ENCODE results near the gene PGLYRP3.
"Not testable (repeated sequence)": the region's sequence is repeated elsewhere in the genome, so short reads cannot be mapped to it uniquely, and the experiment has no call there.

PGLYRP3 gene

GRCh38 chr1:153348511-153349362, 36.0 kb upstream of the PGLYRP3 start, which contains the start of gene PGLYRP4:
Gene PGLYRP4 (minus strand): TSS chr1:153348841. CDS start chr1:153347932, 909 bp downstream.
- DNase-seq (ENCODE audit: low read depth in 2 of 2): no peak

DNA sequence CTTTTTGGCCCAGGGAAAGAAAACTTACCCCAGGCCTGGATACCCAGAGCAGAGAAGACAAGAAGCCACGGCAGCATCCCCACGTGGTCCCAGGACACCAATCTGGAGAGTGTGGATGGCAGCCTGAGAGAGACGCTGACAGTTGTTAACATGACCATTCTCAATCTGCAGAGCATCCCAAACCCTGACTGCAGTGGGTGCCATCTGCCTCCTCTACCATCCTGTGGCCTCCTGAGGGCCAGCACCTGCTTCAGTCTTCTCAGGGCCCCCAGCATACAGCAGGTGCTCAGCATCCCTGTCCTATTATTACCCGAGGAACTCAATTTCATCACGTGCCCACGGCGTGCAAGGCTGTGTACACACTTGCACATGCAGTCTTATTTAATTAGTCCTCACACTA, 35.1 kb upstream of the PGLYRP3 start:
- no peak for DNase-seq (ENCODE audit: low read depth in 2 of 2)

DNA sequence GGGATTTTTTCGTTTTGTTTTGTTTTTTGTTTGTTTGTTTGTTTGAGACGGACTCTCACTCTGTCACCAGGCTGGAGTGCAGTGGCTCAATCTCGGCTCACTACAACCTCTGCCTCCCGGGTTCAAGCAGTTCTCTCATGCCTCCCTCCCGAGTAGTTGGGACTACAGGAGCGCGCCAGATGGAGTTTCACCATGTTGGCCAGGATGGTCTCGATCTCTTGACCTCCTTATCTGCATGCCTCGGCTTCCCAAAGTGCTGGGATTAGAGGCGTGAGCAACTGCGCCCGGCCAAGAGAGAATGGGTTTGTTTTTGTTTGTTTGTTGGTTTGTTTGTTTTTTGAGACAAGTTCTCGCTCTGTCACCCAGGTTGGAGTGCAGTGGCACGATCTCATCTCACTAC, 34.3 kb upstream of the PGLYRP3 start:
- not testable (repeated sequence) for DNase-seq (ENCODE audit: low read depth in 2 of 2)

- DNase-seq (ENCODE audit: low read depth in 2 of 2): no peak
These were observed 33.4 kb upstream of the PGLYRP3 start for GRCh38 chr1:153346077-153346723.

- no peak for DNase-seq (ENCODE audit: low read depth in 2 of 2)
These were observed 32.7 kb upstream of the PGLYRP3 start for GRCh38 chr1:153345187-153346076.

DNA sequence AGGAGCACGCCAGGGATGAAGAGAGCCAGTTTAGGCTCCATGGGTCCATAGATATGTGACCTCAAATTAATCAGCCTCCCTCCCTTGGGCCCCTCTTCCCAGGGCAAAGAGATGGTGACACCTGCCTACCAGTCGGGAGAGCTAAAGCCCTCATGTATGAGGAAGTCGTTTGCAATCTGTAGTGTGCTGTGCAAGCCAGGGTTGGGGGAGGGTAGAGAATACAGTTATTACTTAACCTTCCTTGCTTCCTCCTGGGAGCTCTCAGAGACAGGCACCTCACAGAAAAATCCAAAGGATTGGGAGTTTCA, 31.9 kb upstream of the PGLYRP3 start:
- no peak for DNase-seq (ENCODE audit: low read depth in 2 of 2)

- no peak for DNase-seq (ENCODE audit: low read depth in 2 of 2)
These were observed 31.3 kb upstream of the PGLYRP3 start for GRCh38 chr1:153343811-153344717.

GRCh38 chr1:153343040-153343681, 30.4 kb upstream of the PGLYRP3 start:
- DNase-seq (ENCODE audit: low read depth in 2 of 2): no peak

DNA sequence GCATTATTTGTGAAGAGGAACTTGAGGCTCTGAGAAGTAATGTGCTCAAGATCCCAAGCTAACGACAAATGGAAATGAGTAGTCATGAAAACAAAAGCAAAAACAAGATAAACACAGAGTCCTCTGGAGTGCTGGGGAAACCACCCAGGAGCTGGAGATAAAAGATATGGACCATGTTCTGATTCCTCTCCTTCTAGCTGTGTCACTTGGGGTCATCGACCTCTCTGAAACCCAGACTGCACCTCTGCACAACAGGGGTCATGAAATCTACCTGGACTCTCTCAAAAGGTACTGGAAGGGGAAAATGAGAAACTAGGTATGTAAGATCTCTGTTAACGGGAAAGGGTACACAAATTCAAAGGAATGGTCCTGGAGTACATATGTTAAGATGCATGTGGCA, 29.4 kb upstream of the PGLYRP3 start:
- no peak for DNase-seq (ENCODE audit: low read depth in 2 of 2)

DNA sequence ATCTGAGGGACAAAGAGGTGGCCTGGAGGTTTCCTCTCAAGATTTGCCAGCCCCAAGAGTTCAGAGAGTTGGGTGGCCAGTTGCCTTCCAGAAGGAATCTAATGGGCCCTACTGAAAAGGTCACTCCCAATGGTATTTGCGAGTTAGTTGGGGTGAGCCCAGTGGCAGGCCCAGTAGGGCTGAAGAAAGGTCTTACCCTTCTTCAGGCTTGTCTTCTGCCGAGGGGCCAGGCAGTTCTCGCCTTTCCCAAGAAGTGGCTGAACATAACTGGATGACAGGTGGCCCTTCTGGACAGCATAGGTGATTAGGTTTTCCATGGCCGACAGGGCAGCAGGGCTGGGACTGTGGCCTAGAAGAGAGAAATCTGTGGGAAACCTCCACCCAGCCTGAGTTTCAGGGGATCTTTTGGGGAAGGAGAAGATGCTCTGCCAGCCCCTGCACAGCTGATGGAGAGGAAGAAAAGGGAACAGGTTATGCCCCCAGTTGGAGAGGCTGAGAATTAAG, 28.7 kb upstream of the PGLYRP3 start:
- no peak for DNase-seq (ENCODE audit: low read depth in 2 of 2)

DNA sequence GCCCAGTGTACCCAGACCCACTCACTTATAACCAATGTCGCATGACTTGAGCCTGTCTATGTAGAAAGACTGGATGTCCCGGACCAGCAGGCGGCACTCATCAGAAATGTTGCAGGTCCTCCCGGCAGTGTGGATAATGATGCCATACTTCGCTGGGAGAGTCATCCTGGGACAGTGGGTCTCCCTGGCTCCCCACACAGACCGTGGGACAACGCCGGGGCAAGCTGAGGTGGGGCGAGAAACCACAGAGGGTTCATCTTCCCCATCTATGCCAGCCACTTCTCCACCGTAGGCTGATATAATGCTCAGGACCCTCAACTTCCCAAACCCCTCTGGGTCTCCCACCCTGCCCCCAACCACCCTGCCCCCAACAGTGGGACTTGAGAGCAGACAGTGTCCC, 27.6 kb upstream of the PGLYRP3 start:
- no peak for DNase-seq (ENCODE audit: low read depth in 2 of 2)

DNA sequence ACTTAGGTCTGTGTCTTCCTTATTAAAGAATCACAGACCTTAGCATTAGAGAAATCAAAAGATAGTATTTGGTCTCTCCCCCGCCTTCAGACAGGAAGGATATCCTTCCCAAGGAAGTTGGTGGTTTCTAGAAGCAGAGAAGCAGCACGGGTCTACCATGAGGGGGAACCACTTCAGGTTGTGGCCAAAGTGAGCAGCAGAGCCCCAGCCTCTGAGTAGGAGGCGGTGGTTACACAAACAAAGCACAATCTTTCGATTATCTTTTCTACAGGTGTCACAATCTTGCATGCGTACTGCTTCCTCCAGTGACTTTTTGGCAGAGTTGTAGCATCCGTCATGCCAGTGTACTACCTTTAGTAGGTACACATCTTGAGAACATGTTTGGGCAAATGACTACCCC, 27.1 kb upstream of the PGLYRP3 start:
- DNase-seq (ENCODE audit: low read depth in 2 of 2): no peak

DNA sequence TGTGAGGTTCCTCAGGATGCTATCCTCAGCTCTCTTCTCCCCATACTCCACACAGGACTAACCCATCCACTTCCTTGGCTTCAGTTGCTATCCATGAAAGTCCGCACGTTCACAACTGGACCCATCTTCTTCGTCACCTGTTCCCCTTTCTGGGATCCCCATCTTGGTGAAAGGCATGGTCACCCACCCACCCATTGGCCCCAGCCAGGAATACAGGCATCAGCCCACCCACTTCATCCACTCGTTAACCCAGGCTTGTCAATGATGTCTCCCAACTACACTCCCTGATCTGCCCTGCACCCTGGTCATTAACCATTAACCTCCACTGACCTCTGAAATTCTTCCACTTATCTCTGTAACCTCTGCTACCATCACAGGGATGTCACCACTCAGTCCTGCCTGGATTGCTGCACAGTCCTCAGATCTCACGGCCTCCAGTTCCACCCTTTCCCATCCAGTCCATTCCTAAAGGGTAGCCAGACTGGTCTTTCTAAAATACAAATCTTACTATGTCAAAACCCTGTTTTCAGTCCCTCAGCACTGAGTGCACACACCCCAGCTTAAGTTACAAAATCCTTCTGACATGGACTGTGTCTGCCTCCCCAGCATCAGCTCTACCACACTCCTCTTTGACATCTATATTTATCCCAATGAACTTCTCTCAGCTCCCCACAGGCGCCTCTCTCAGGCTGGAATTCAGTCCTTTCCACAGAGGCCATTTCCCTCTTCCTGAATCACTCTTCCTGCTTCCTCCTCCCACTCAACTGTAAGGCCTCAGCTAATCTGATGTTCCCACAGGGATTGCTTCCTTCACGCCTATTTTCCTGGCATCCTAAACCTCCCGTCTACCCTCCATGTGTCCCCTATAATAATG, 25.5 kb upstream of the PGLYRP3 start:
- no peak for DNase-seq (ENCODE audit: low read depth in 2 of 2)

DNA sequence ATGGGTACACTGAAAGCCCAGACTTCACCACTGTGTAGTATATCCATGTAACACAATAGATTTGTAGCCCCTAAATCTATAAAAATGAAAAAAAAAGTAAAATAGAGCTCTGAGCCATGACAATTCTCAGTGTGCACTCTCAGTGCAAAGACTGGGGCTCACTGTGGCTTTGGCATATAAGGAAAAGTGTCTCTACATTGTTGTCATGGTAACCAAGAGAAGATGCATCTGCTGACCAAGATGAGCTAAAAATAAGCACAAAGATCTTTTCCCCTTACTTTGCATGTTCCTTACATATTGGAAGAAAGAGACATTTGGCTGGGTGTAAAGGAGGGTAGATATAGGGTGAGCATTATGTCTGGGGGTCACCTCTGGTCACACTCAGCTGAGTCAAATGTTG, 23.9 kb upstream of the PGLYRP3 start:
- DNase-seq (ENCODE audit: low read depth in 2 of 2): no peak

DNA sequence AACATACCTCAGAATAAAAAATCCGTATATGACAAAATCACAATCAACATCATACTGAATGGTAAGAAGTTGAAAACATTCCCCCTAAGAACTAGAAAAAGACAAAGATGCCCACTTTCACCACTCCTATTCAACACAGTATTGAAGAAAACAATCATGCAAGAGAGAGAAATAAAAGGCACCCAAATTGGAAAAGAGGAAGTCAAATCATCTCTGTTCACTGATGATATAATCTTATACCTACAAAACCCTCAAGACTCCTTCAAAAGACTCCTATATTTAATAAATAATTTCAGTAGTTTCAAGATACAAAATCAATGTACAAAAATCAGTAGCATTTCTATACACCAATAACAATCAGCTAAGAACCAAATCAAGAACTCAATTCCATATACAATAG, 21.1 kb upstream of the PGLYRP3 start:
- no peak for DNase-seq (ENCODE audit: low read depth in 2 of 2)

DNA sequence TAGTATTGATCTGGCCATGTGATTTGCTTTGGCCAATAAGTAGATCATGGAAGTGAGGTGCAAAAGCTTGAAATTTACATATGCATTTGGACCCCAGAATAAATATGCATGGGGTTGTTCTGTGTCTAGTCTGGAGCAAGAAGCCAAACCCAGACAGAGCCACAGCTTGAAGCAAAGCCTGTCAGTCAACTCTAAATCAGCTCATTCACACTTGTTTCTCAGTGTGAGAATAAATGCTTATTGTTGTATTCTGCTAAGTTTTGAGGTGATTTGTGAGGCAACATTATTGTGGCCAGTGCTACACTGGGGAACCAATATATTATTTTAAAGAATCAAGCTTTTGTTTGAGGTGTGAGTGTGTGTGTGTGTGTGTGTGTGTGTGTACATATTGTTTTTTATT, 12.2 kb upstream of the PGLYRP3 start:
- no peak for DNase-seq (ENCODE audit: low read depth in 2 of 2)

- DNase-seq (ENCODE audit: low read depth in 2 of 2): no peak
These were observed 9.8 kb upstream of the PGLYRP3 start for GRCh38 chr1:153322568-153322967.

GRCh38 chr1:153318145-153318544, 5.4 kb upstream of the PGLYRP3 start:
- DNase-seq (ENCODE audit: low read depth in 2 of 2): not testable (repeated sequence)

GRCh38 chr1:153316013-153316412, 3.3 kb upstream of the PGLYRP3 start:
- not testable (repeated sequence) for DNase-seq (ENCODE audit: low read depth in 2 of 2)

GRCh38 chr1:153314388-153314787, 1.6 kb upstream of the PGLYRP3 start:
- not testable (repeated sequence) for DNase-seq (ENCODE audit: low read depth in 2 of 2)

Measured in fibroblast of skin of left quadriceps (primary cell).